Liver (tissue), 9 donors: ENCODE results near the gene NCOA4. TPM values are rescaled to one million over a fixed set of nuclear protein-coding genes. Genes with fewer than 3 reads are reported as not detected.

ENCODE experiments used
- DNase-seq: peaks from one replicate; pipeline ENCODE4 v3.0.0-alpha.2; 2017; ENCODE audit warnings: low spot score
- H3K27ac ChIP-seq, 2 donors: one replicate each; pipeline ENCODE4 v1.7.0; 2013; ENCODE audit warnings: inconsistent platforms in 2 of 2, low read length in 2 of 2, control low read depth in 1 of 2, low read depth in 1 of 2, mild to moderate bottlenecking in 1 of 2
- H3K27me3 ChIP-seq, 4 donors: one replicate each; pipeline versions ENCODE4 v1.6.1 to v1.7.0; 2013; ENCODE audit warnings: low read length in 3 of 4, inconsistent platforms in 1 of 4, mild to moderate bottlenecking in 1 of 4, moderate library complexity in 1 of 4; ENCODE audit not compliant: control insufficient read depth in 4 of 4, insufficient read depth in 4 of 4
- H3K36me3 ChIP-seq, 4 donors: one replicate each; pipeline versions ENCODE4 v1.6.1 to v1.7.0; 2013; ENCODE audit warnings: low read length in 3 of 4, mild to moderate bottlenecking in 3 of 4, low read depth in 1 of 4, moderate library complexity in 1 of 4; ENCODE audit not compliant: control insufficient read depth in 4 of 4, insufficient read depth in 3 of 4
- H3K4me1 ChIP-seq, 4 donors: one replicate each; pipeline versions ENCODE4 v1.6.1 to v1.7.0; 2013; ENCODE audit warnings: low read length in 3 of 4, mild to moderate bottlenecking in 3 of 4, moderate library complexity in 1 of 4; ENCODE audit not compliant: control insufficient read depth in 4 of 4, insufficient read depth in 4 of 4
- H3K4me3 ChIP-seq, 3 donors: one replicate each; pipeline versions ENCODE4 v1.6.1 to v1.7.0; 2013; ENCODE audit warnings: low read length in 3 of 3, control low read depth in 1 of 3, low read depth in 1 of 3, mild to moderate bottlenecking in 1 of 3
- H3K9ac ChIP-seq, 2 donors: one replicate each; pipeline ENCODE4 v1.7.0; 2013; ENCODE audit warnings: low read length in 2 of 2, mild to moderate bottlenecking in 2 of 2, moderate library complexity in 2 of 2, control low read depth in 1 of 2, low read depth in 1 of 2
- H3K9me3 ChIP-seq, 4 donors: one replicate each; pipeline versions ENCODE4 v1.6.1 to v1.7.0; 2013; ENCODE audit warnings: low read length in 3 of 4; ENCODE audit not compliant: control insufficient read depth in 4 of 4
- EGR1 ChIP-seq, 2 donors: IDR thresholded peaks; 2 replicates each; pipeline ENCODE4 v1.6.1; 2016 to 2018; ENCODE audit warnings: antibody characterized with exemption in 2 of 2, low read depth in 2 of 2
- FOXA1 ChIP-seq: IDR thresholded peaks from 2 replicates; pipeline ENCODE4 v1.6.1; 2016; ENCODE audit warnings: antibody characterized with exemption
- HNF4A ChIP-seq, 2 donors: conservative IDR thresholded peaks; 2 replicates each; pipeline ENCODE4 v1.6.1; 2016; ENCODE audit warnings: antibody characterized with exemption in 2 of 2, mild to moderate bottlenecking in 2 of 2
- HNF4G ChIP-seq: IDR thresholded peaks from 2 replicates; pipeline ENCODE4 v1.6.1; 2016; ENCODE audit warnings: antibody characterized with exemption
- JUND ChIP-seq, 2 donors: IDR thresholded peaks; 2 replicates each; pipeline ENCODE4 v1.6.1; 2016; ENCODE audit warnings: antibody characterized with exemption in 2 of 2
- MAX ChIP-seq: IDR thresholded peaks from 2 replicates; pipeline ENCODE4 v1.6.1; 2016; ENCODE audit warnings: antibody characterized with exemption
- REST ChIP-seq: IDR thresholded peaks from 2 replicates; pipeline ENCODE4 v1.6.1; 2016; ENCODE audit warnings: antibody characterized with exemption, mild to moderate bottlenecking
- SP1 ChIP-seq: IDR thresholded peaks from 2 replicates; pipeline ENCODE4 v1.6.1; 2018; ENCODE audit warnings: antibody characterized with exemption, mild to moderate bottlenecking
- ZBTB33 ChIP-seq: IDR thresholded peaks from 2 replicates; pipeline ENCODE4 v1.6.1; 2016; ENCODE audit warnings: antibody characterized with exemption
- polyA plus RNA-seq, 2 donors: library from polyadenylated mRNA; stranded (reverse) in 1 of 2; unstranded in 1 of 2; fragments of 200-250 nt in 1 of 2; fragments of >200 nt in 1 of 2; fragmentation: Nextera tagmentation in 1 of 2; extraction: Ambion mirVana in 1 of 2; gene quantifications; one replicate each; pipeline versions ENCODE4 v1.2.1 to v1.2.3, GENCODE V29; 2013 to 2015
- total RNA-seq, 2 donors: library from RNA; depleted of rRNA; stranded (reverse); fragments of >200 nt; gene quantifications; one replicate each; pipeline ENCODE4 v1.2.3, GENCODE V29; 2014
- donor health status: healthy.
- donor health status: healthy.
- donor health status: healthy.
- donor health status: healthy.
- donor health status: healthy.

NCOA4 gene
- total and polyA plus RNA-seq, 4 donors = 71.9 to 746 (median 168) TPM

GRCh38 chr10:46028584-46029460, 1.6 kb downstream of the NCOA4 start (continued):
- TF ChIP-seq REST (no peak), ZBTB33 (peak; percentile 88)

- no peak overlapping the region for H3K4me3 ChIP-seq
- peak overlapping the region in 1 of 2 donors; percentile 69 for H3K9ac ChIP-seq
- no peaks in the 10 kb centered on the region for H3K9me3 ChIP-seq
- DNase-seq = no peak
- TF ChIP-seq SP1 (no peak), HNF4G (no peak), EGR1 (IDR thresholded peaks at IDR 0.05; ENCODE audit: low read depth in 2 of 2) (no peak), FOXA1 (no peak), REST (no peak), HNF4A (conservative IDR thresholded peaks at IDR 0.05) (no peak), ZBTB33 (no peak), MAX (no peak), JUND (IDR thresholded peaks at IDR 0.05) (no peak)
- H3K36me3 ChIP-seq = no peaks in the 10 kb centered on the region
- peaks cover 5 to 73% (median 64%) of the 10 kb centered on the region in 4 donors for H3K4me1 ChIP-seq
- no peaks in the 10 kb centered on the region for H3K27me3 ChIP-seq
- H3K27ac ChIP-seq = peak overlapping the region in 1 of 2 donors; percentile 25
These were observed 4.3 kb downstream of the NCOA4 start for GRCh38 chr10:46026106-46026505.
